ENCODE measurements around the gene RRP8. TPM values are rescaled to one million over a fixed set of nuclear protein-coding genes. Genes with fewer than 3 reads are reported as not detected.

The RRP8 gene
- total RNA-seq, 1 experiment from 2014 or later: 16.0 TPM

DNA sequence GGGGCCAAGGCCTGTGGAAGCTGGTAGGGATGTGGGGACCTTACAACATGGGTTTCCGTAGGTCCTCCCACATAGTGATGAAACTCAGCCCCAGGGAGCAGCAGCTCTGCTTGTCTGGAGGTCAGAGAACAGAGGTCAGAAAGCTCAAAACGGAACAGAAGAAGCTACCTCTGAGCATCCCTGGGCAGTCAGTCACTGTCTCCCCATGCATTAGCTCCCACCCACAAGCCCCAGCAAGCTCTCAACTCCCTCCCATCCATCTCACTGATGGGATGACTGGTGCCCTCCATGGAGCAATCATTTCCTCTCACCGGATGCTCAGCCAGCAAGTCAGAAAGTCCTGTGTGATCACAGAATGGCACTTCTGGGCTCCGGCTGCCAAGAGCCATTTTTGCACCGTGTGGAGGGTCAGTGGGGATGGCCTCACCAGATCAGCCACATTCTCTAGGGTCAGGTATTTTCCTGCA lies 13.9 kb upstream of the RRP8 start:
- Histone ChIP-seq H2AK5ac (ENCODE audit: insufficient read length, low read length) (no peak overlapping the region), H3K23ac (ENCODE audit: insufficient read length, low read depth, low read length) (no peak overlapping the region), H3K4ac (ENCODE audit: low read depth, low read length) (no peak overlapping the region), H3K27ac (ENCODE audit: insufficient read length, low read depth, low read length) (no peak overlapping the region), H2BK5ac (ENCODE audit: insufficient read length, low read length) (no peak overlapping the region), H3K79me1 (ENCODE audit: insufficient read depth, low read depth, low read length, poor library complexity, severe bottlenecking) (no peaks in the 10 kb centered on the region), H2BK120ac (ENCODE audit: low read depth, low read length, poor library complexity, severe bottlenecking) (no peak overlapping the region), H3K23me2 (ENCODE audit: insufficient read length, low read depth, low read length, poor library complexity, severe bottlenecking) (peaks cover 14% of the 10 kb centered on the region), H3K4me1 (ENCODE audit: insufficient read depth, low read length) (no peaks in the 10 kb centered on the region), H3K9ac (ENCODE audit: extremely low read depth, insufficient read length, low read length) (no peak overlapping the region), H4K8ac (replicated peaks; ENCODE audit: insufficient read length, low read depth, low read length) (no peak overlapping the region), H2BK12ac (ENCODE audit: insufficient read length, low read depth, low read length) (no peak overlapping the region), H2AFZ (ENCODE audit: low read length) (no peak overlapping the region), H2BK15ac (ENCODE audit: low read depth, low read length) (no peak overlapping the region), H4K20me1 (ENCODE audit: control insufficient read depth, insufficient read depth, insufficient read length) (no peaks in the 10 kb centered on the region), H2BK20ac (ENCODE audit: low read depth, low read length, poor library complexity, severe bottlenecking) (no peak overlapping the region), H3K14ac (ENCODE audit: insufficient read depth, low read length) (no peak overlapping the region), H4K91ac (ENCODE audit: insufficient read length, low read depth, low read length) (no peak overlapping the region), H3K18ac (ENCODE audit: insufficient read length, low read depth, low read length) (no peak overlapping the region), H3K9me3 (ENCODE audit: control insufficient read depth, low read depth, low read length) (no peaks in the 10 kb centered on the region), H3K27me3 (ENCODE audit: insufficient read depth, low read length) (no peaks in the 10 kb centered on the region), H3K56ac (ENCODE audit: insufficient read length, low read depth, low read length) (no peak overlapping the region), H3T11ph (ENCODE audit: low read length) (no peak overlapping the region), H4K5ac (ENCODE audit: insufficient read length, low read depth, low read length) (no peak overlapping the region), H3K79me2 (ENCODE audit: insufficient read depth, low read length) (no peaks in the 10 kb centered on the region), H3K4me2 (ENCODE audit: insufficient read depth, insufficient read length, low read length) (no peak overlapping the region)
- Mint-ChIP-seq H3K36me3 (ENCODE audit: insufficient read depth in 1 of 3, low read depth in 3 of 3) (peaks cover 3 to 20% (median 10%) of the 10 kb centered on the region in 3 experiments; a peak in 6 of 7 replicates), H3K9me3 (no peaks in the 10 kb centered on the region), H3K27ac (no peak overlapping the region), H3K27me3 (ENCODE audit: low read depth) (no peaks in the 10 kb centered on the region), H3K4me1 (no peaks in the 10 kb centered on the region; a peak in 2 of 4 replicates), H3K4me3 (no peak overlapping the region; a peak in 2 of 5 replicates)
- no CpG with 5 or more reads among the region's 5 CpGs for WGBS (ENCODE audit: extremely low coverage, insufficient read length, low lambda C conversion rate)
- TF ChIP-seq, protein P1, sequence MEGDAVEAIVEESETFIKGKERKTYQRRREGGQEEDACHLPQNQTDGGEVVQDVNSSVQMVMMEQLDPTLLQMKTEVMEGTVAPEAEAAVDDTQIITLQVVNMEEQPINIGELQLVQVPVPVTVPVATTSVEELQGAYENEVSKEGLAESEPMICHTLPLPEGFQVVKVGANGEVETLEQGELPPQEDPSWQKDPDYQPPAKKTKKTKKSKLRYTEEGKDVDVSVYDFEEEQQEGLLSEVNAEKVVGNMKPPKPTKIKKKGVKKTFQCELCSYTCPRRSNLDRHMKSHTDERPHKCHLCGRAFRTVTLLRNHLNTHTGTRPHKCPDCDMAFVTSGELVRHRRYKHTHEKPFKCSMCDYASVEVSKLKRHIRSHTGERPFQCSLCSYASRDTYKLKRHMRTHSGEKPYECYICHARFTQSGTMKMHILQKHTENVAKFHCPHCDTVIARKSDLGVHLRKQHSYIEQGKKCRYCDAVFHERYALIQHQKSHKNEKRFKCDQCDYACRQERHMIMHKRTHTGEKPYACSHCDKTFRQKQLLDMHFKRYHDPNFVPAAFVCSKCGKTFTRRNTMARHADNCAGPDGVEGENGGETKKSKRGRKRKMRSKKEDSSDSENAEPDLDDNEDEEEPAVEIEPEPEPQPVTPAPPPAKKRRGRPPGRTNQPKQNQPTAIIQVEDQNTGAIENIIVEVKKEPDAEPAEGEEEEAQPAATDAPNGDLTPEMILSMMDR (conservative IDR thresholded peaks at IDR 0.05): no peak
- DNase-seq: no peak
